ENCODE results near the gene TRAPPC4. TPM values are rescaled to one million over a fixed set of nuclear protein-coding genes. Genes with fewer than 3 reads are reported as not detected.

TRAPPC4 gene
- polyA plus RNA-seq, 1 donor (not counting 4 experiments of a cell fraction or from before 2014, with no cell fraction given) = 121 TPM

DNA sequence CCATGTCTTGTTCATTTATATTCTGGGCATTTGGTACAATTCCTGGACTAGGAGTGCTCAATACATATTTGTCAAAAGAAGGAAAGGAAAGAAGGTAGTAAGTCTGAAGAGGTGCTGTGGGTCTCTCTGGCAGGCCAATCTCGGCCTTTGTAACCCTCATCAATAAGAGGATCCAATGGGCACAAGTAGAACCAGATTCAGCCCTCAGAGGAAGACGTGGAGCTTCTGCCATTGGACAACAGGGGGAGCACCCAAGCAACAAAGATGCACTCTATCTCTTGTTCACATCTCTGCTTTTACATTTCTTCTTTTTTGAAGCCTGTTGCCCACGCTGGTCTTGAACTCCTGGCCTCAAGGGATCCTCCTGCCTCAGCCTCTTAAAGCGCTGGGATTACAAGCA is 46.8 kb downstream of the TRAPPC4 start:
- Histone ChIP-seq H3K79me2 (ENCODE audit: control insufficient read depth, insufficient read depth, low read length) (peaks cover 17% of the 10 kb centered on the region), H3K27me3 (ENCODE audit: control insufficient read depth, extremely low read depth, insufficient read depth, low read length) (no peaks in the 10 kb centered on the region), H3K4me1 (ENCODE audit: control insufficient read depth, extremely low read depth, insufficient read depth, low read length) (peaks cover 5% of the 10 kb centered on the region), H3K4me2 (ENCODE audit: control insufficient read depth, extremely low read depth, insufficient read depth, low read depth, low read length) (no peak overlapping the region), H2AFZ (ENCODE audit: control insufficient read depth, low read length) (no peak overlapping the region), H3K9me3 (ENCODE audit: control insufficient read depth, low read depth, low read length) (no peaks in the 10 kb centered on the region), H3K36me3 (ENCODE audit: control insufficient read depth in 2 of 2, extremely low read depth in 1 of 2, insufficient read depth in 2 of 2, low read length in 2 of 2) (peaks cover 0 to 2% of the 10 kb centered on the region in 2 experiments), H3K27ac (ENCODE audit: control insufficient read depth, insufficient read depth, low read length) (no peak overlapping the region), H4K20me1 (ENCODE audit: control insufficient read depth, extremely low read depth, insufficient read depth, low read length) (no peaks in the 10 kb centered on the region), H3K9ac (ENCODE audit: control insufficient read depth, extremely low read depth, insufficient read depth, low read length) (no peak overlapping the region), H3K9me1 (ENCODE audit: control insufficient read depth, extremely low read depth, insufficient read depth, low read length) (no peaks in the 10 kb centered on the region), H3K4me3 (ENCODE audit: control insufficient read depth in 2 of 3, extremely low read depth in 1 of 3, insufficient read depth in 2 of 3, low read depth in 1 of 3, low read length in 3 of 3) (no peak overlapping the region)
- TF ChIP-seq CTCF (optimal IDR thresholded peaks at IDR 0.05 in 1 of 3, IDR thresholded peaks at IDR 0.05 in 1 of 3, conservative IDR thresholded peaks at IDR 0.05 in 1 of 3; ENCODE audit: extremely low read depth in 1 of 3, insufficient read depth in 2 of 3, low read length in 3 of 3) (peak; percentile 61 to 67 (median 61)), EZH2 (IDR thresholded peaks at IDR 0.05; ENCODE audit: low read length) (no peak)
- no peak for DNase-seq (ENCODE audit: low read depth, low spot score)
- dilution Hi-C loops (cut with MboI; ENCODE audit: extremely low pct_ligation_motif_present, low sequenced_read_pairs) = no loop called here
- no peak for FAIRE-seq

DNA sequence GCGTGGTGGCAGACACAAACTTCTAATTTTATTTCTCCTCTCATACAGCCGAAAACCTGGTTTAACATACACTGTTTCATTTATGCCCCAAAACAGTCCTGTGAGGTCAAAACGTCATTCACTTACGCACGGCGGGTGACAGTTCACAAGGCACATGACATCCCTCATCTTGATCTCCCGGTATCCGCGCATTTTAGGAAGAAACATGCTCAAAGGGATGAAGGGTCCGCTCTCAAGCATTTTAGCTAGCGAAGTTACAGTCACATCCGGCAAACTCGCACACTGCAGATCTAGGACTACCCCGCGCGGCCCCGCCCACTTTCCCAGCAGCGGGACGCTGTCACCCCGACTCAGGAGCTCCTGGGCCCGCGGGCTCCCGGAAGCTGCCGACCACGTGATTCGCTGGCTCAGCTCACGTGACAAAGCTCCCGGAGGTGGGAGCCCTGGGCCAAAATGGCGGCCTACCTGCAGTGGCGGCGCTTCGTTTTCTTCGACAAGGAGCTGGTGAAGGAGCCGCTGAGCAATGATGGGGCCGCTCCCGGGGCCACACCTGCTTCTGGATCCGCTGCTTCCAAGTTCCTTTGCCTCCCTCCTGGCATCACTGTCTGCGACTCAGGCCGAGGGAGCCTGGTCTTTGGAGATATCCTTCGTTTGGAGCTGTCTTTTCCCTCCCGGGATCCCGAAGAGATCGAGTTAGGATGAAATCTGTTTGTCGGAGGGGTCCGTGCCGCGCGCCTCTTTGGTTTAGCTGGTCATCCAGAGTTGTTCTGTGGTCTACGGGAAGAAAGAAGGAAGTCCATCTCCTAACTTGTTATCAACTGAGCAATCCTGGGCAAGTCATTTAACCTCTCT is 49.0 kb downstream of the TRAPPC4 start, which contains the start of gene VPS11:
VPS11 (plus strand) TSS at position 448 of the 852 bp plus-strand sequence; CDS start at position 454, 6 bp downstream.
- Histone ChIP-seq H3K27me3 (ENCODE audit: control insufficient read depth, extremely low read depth, insufficient read depth, low read length) (no peaks in the 10 kb centered on the region), H3K4me3 (ENCODE audit: control insufficient read depth in 2 of 3, extremely low read depth in 1 of 3, insufficient read depth in 2 of 3, low read depth in 1 of 3, low read length in 3 of 3) (peak within 1 kb of the TSS; percentile 85 to 99 (median 98)), H3K9me1 (ENCODE audit: control insufficient read depth, extremely low read depth, insufficient read depth, low read length) (no peaks in the 10 kb centered on the region), H4K20me1 (ENCODE audit: control insufficient read depth, extremely low read depth, insufficient read depth, low read length) (no peaks in the 10 kb centered on the region), H3K79me2 (ENCODE audit: control insufficient read depth, insufficient read depth, low read length) (peaks cover 17% of the 10 kb centered on the region), H3K4me1 (ENCODE audit: control insufficient read depth, extremely low read depth, insufficient read depth, low read length) (peaks cover 5% of the 10 kb centered on the region), H3K36me3 (ENCODE audit: control insufficient read depth in 2 of 2, extremely low read depth in 1 of 2, insufficient read depth in 2 of 2, low read length in 2 of 2) (peaks cover 5 to 8% of the 10 kb centered on the region in 2 experiments), H3K9me3 (ENCODE audit: control insufficient read depth, low read depth, low read length) (no peaks in the 10 kb centered on the region), H3K27ac (ENCODE audit: control insufficient read depth, insufficient read depth, low read length) (peak within 1 kb of the TSS; percentile 85), H3K4me2 (ENCODE audit: control insufficient read depth, extremely low read depth, insufficient read depth, low read depth, low read length) (peak within 1 kb of the TSS; percentile 98), H3K9ac (ENCODE audit: control insufficient read depth, extremely low read depth, insufficient read depth, low read length) (peak within 1 kb of the TSS; percentile 96), H2AFZ (ENCODE audit: control insufficient read depth, low read length) (peak within 1 kb of the TSS; percentile 99)
- no peak for TF ChIP-seq CTCF (optimal IDR thresholded peaks at IDR 0.05 in 1 of 3, IDR thresholded peaks at IDR 0.05 in 1 of 3, conservative IDR thresholded peaks at IDR 0.05 in 1 of 3; ENCODE audit: extremely low read depth in 1 of 3, insufficient read depth in 2 of 3, low read length in 3 of 3)
- TF ChIP-seq EZH2 (IDR thresholded peaks at IDR 0.05; ENCODE audit: low read length) = no peak
- DNase-seq (ENCODE audit: low read depth, low spot score) = peak; percentile 73
- peak; percentile 48 for FAIRE-seq
- dilution Hi-C loops (cut with MboI; ENCODE audit: extremely low pct_ligation_motif_present, low sequenced_read_pairs) = no loop called here

Small RNA genes lying within 50 kb of the gene (small RNA-seq; reads per million reads assigned to genes)
- 0 reads per million in 3 experiments for gene AP003392.2 (ENCODE audit: insufficient read length in 3 of 3, low read depth in 3 of 3, low replicate concordance in 1 of 3)
- gene RF00017 (ENCODE audit: insufficient read length in 3 of 3, low read depth in 3 of 3, low replicate concordance in 1 of 3) = 0 reads per million in 3 experiments
- gene RF00019 (ENCODE audit: insufficient read length in 3 of 3, low read depth in 3 of 3, low replicate concordance in 1 of 3) = 0 reads per million in 3 experiments

Other genes starting within 250 kb of the TRAPPC4 start
- gene DDX6, start 227.6 kb upstream of the TRAPPC4 start, polyA plus RNA-seq = 42.7 to 58.0 TPM (median 51.4 TPM) in 3 replicates
- gene CXCR5, start 134.9 kb upstream of the TRAPPC4 start, polyA plus RNA-seq = not detected in 3 replicates
- 7.7 to 21.3 TPM (median 10.6 TPM) in 3 replicates for gene BCL9L, start 92.8 kb upstream of the TRAPPC4 start, polyA plus RNA-seq
- gene UPK2, start 62.5 kb upstream of the TRAPPC4 start, polyA plus RNA-seq = 0.13 to 0.25 TPM (median 0.20 TPM) in 3 replicates
- not detected in 3 replicates for gene FOXR1, start 47.0 kb upstream of the TRAPPC4 start, polyA plus RNA-seq
- 11.9 to 22.6 TPM (median 14.9 TPM) in 3 replicates for gene CENATAC, start 20.6 kb upstream of the TRAPPC4 start, polyA plus RNA-seq
- 650 to 2,463 TPM (median 978 TPM) in 3 replicates for gene RPS25, start 423 bp upstream of the TRAPPC4 start, polyA plus RNA-seq
- gene SLC37A4, start 12.1 kb downstream of the TRAPPC4 start, polyA plus RNA-seq = 17.0 to 25.0 TPM (median 20.2 TPM) in 3 replicates
- gene HYOU1, start 38.4 kb downstream of the TRAPPC4 start, polyA plus RNA-seq = 103 to 170 TPM (median 119 TPM) in 3 replicates
- 9.0 to 18.9 TPM (median 12.1 TPM) in 3 replicates for gene VPS11, start 49.1 kb downstream of the TRAPPC4 start, polyA plus RNA-seq
- 43.5 to 52.0 TPM (median 48.7 TPM) in 3 replicates for gene HMBS, start 66.1 kb downstream of the TRAPPC4 start, polyA plus RNA-seq
- 59.7 to 75.4 TPM (median 60.4 TPM) in 3 replicates for gene DPAGT1, start 83.1 kb downstream of the TRAPPC4 start, polyA plus RNA-seq
- 2.8 to 3.6 TPM (median 2.9 TPM) in 3 replicates for gene C2CD2L, start 88.6 kb downstream of the TRAPPC4 start, polyA plus RNA-seq
- 15.6 to 21.9 TPM (median 18.5 TPM) in 3 replicates for gene HINFP, start 102.8 kb downstream of the TRAPPC4 start, polyA plus RNA-seq
- gene ABCG4, start 130.3 kb downstream of the TRAPPC4 start, polyA plus RNA-seq = 0.14 to 0.27 TPM (median 0.21 TPM) in 3 replicates
- 8.1 to 11.3 TPM (median 9.0 TPM) in 3 replicates for gene NLRX1, start 150.0 kb downstream of the TRAPPC4 start, polyA plus RNA-seq
- gene NHERF4, start 166.7 kb downstream of the TRAPPC4 start, polyA plus RNA-seq = not detected in 3 replicates
- 7.9 to 15.2 TPM (median 14.1 TPM) in 3 replicates for gene CBL, start 187.6 kb downstream of the TRAPPC4 start, polyA plus RNA-seq